HG03097 (cell line): ENCODE results near the gene ARMH1.
A peak's percentile ranks its signal among the peaks of the same experiment; 100 is the strongest.
"Not testable (repeated sequence)": the region's sequence is repeated elsewhere in the genome, so short reads cannot be mapped to it uniquely, and the experiment has no call there.

Experiments used
- ATAC-seq: cut with Tn5 transposase; IDR thresholded peaks from one replicate; pipeline ENCODE4 v1.9.1; 2021; ENCODE audit not compliant: unreplicated experiment, low FRiP score

ARMH1 gene

DNA sequence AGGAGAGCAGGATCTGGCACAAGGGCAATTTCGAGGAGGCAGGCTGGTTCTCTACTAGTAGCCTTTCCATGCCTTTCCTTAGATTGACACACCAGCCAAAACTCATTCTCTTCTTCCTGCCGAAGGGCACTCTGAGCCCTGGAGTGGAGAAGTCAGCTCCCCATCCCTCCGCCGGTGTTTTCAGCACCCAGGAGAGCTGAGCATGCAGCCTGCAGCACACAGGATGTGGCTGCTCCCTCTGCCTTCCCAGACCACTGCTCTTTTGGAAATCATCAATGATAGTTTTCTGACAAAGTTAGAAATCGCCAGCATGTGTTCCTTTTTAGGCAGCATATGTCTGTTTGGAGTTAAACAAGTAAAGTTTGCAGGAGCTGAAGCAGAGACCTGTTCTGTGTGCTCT is 44.8 kb downstream of the ARMH1 start:
- ATAC-seq, result no peak

- ATAC-seq, result no peak
Measured at GRCh38 chr1:44720281-44720680, 45.8 kb downstream of the ARMH1 start.

DNA sequence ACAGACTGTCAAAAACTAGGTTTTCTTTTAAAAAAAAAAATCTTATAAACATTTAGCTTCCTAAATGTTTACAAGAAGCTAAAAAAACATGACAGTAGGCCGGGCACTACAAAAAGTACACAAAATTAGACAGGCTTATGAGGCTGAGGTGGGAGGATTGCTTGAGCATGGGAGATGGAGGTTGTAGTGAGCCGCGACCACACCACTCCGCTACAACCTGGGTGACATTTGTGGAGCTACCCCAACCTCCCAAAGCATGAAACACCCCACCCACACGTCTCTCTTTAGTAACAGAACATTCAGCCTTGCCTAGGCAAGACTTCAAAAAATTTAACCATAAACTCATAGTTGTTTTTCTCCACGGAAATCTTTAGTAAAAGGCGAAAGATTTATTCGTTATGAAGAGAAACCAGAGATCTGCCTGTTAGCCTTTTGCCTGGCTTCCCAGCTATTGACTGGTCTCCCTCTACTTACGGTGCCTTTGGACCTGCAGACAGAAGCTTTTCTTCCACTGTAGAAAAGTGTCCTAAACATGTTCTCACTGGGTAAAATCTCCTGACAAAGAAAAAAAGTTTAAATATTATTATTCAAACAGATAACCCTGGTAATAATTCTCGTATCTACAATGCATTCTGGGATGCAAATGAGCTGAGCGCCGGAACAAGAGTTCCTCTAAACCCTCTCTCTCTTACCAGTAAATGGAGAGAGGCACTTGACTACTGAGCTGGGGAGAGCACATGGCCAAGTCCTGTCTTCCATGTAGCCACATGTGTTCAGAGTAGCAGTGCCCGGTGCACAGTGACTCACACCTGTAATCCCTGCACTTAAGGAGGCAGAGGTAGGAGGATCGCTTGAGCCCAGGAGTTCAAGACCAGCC is 47.2 kb downstream of the ARMH1 start:
- peak; percentile 76 for ATAC-seq

- no peak for ATAC-seq
Measured at GRCh38 chr1:44723064-44723463, 48.5 kb downstream of the ARMH1 start.

DNA sequence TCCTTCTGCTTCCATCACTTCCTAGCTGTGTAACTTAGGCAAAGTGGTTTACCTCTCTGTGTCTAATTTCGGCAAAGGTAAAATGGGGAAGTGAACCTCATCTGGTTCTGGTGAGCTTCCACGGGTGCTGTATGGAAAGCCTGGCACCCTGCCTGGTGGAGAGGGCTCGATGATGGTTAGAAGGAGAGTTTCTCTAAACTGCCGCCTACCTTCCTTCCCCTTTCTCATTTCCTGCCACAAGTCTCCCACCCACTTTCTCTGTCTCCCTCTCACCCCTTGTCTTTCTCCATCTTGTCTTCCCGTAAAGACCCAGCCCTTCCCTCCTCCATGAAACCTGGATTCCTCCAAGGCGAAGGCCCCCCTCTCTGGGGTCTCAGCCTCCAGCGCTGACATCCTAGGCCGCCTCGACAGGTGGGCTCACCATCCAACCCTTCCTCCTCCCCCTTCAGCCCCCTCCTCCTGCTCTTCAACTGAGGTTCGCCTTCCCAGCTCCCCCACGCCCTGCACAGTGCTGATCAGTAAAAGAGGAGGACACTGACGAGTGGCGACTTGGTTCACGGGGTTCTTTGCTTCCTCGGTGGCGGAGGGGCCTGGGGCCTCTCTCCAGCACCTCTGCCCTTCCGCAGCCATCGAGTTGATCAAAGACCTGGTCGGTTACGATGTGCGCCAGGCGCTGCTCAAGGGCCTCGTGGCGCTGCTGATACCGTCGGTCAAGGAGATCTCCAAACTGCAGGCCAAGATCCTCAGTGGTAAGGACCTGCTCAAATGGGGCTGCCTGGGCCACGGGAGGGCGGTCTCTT is 49.2 kb downstream of the ARMH1 start:
- ATAC-seq, result no peak

GRCh38 chr1:44724296-44724954 is 49.9 kb downstream of the ARMH1 start:
- no peak for ATAC-seq

DNA sequence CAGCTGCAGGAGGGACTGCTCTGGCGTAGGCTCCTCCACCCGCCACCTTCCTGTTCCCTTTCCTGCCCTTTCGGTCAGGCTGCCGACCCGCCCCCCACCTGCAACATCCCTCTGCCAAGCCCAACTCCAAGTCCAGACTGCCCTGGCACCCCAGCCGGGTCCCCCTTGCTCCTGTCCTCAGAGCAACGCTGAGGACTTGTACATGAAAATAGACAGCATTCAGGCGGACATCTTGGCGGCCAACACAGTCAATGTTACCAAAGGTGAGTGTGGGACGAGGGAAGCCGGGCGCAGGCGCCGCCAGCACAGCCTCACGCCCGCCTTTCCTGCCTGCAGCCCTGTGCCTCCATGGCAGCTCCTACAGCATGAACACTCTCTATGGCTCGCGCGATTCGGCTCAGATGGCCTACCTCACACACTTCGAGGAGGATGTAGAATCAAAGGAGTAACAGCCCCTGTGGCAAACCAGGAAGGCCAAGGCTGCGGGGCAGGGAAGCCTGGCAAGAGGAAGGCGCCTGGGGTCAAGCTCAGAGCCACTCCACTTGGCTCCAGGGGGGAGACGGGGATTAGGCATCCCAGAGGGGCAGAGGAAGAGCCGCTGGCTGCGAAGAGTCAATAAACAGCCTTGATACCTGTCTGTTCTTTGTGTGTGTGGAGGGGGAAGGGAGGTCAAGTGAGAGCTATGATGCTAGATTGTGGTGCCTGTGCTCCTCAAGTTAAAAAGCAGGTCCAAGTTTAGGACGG is 50.6 kb downstream of the ARMH1 start:
- ATAC-seq, result no peak

- ATAC-seq, result peak; percentile 58
Measured at GRCh38 chr1:44730741-44731512, 56.4 kb downstream of the ARMH1 start, which contains the start of gene RNU5D-1. RNU5D-1 (minus strand) TSS chr1:44731170.

DNA sequence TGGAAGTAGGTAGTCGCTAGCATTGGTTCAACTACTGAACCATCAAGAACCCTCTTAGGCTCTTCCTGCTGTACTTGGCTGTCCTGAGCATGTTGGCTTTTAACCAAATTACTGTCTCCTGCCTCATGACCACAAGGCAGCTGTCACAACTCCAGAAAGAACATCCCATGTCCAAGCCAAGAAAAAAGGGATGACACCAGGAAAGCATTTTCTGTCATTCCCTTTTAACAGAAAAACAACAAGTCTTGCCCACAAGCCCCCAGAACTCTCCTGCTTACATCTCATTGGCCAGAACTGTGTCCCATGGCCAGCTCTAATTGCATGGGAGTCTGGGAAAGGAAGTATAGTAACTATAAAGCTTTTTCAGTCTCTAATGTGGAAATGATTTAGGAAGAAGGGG is 58.9 kb downstream of the ARMH1 start:
- ATAC-seq, result no peak

DNA sequence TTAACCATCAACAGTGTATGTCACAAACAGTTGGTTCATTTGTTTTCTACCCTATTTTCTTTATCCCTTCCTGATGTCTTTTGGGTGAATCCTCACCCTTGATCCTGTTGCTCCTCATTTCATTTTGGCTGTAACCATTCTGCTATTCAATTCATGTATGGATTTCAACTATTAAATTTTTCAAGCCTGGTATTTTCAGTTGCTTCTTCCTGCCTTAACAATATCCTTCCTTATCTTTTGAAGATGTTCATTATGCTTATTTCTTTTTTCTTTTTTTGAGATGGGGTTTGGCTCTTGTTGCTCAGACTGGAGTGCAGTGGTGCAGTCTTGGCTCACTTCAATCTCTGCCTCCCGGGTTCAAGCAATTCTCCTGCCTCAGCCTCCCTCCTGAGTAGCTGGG is 59.3 kb downstream of the ARMH1 start:
- ATAC-seq, result no peak

GRCh38 chr1:44735992-44736391 is 61.5 kb downstream of the ARMH1 start:
- no peak for ATAC-seq

DNA sequence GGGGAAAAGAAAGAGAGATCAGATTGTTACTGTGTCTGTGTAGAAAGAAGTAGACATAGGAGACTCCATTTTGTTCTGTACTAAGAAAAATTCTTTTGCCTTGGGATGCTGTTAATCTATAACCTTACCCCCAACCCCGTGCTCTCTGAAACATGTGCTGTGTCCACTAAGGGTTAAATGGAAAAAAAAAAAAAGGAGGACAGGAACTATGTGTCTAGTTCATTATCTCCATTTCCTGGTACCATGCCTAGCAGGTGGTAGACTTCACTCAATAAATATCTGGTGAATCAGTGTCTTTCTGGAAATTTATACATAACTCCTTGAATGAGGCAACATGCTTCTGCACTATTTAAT is 64.4 kb downstream of the ARMH1 start:
- ATAC-seq, result not testable (repeated sequence)

GRCh38 chr1:44739307-44740178 is 65.0 kb downstream of the ARMH1 start, which contains the start of gene KIF2C:
KIF2C (plus strand) TSS chr1:44739837; CDS start chr1:44739933, 96 bp downstream.
- ATAC-seq, result peak; percentile 87

- ATAC-seq, result no peak
Measured at GRCh38 chr1:44740179-44740617, 65.7 kb downstream of the ARMH1 start.

GRCh38 chr1:44743211-44743610 is 68.7 kb downstream of the ARMH1 start:
- no peak for ATAC-seq

DNA sequence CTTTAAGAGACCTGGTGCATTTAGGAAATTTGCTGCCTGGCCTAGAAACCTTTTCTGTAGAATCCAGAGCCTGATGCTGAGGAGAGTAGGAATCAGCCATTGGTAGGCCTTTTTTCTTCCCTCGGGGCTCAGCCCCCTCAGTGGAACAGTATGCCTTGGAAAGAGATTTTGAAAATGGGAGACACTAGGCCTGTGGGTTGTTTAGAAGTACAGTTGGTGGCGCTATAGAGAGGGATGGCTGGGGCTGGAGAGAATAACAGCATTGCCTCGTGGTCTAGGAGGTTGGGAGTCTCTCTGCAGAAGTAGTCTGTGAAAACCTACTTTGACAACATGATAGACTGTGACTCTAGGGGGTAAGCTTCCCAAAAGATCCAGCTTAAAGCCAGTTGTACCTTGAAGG is 73.4 kb downstream of the ARMH1 start:
- ATAC-seq, result no peak

DNA sequence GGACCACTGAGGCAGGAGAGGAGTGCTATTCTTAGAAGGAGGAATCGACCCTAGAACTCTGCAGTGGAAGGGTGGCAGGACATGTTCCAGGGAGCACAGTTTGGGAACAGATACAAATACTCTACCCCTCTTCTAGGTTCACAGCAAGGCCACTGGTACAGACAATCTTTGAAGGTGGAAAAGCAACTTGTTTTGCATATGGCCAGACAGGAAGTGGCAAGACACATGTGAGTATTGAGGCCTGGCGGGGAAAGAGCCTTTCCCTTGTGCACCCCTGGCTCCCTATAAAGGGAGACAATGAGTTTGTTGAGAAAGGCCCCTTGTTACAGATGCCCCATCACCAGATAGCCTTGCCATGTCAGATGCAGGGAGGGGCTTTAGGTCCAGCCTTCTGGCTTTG is 82.9 kb downstream of the ARMH1 start:
- ATAC-seq, result no peak

DNA sequence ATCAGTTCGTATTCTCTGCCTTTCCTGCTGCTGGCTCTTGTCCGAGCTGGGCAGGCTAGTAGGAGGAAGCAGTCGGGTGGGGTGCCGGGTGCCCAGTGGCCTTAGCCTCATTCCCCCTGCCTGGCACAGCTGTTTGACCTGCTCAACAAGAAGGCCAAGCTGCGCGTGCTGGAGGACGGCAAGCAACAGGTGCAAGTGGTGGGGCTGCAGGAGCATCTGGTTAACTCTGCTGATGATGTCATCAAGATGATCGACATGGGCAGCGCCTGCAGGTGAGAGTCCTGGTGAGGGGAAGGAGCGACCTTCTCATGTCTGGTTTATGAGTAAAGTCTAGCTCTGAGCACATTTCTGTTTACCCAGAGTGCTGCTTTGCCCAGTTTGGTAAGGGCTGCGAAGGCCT is 84.6 kb downstream of the ARMH1 start:
- no peak for ATAC-seq

GRCh38 chr1:44760876-44761275 is 86.4 kb downstream of the ARMH1 start:
- ATAC-seq, result no peak
